HG03558 (cell line): ENCODE results near the gene NRXN3.

ENCODE experiments used
- ATAC-seq: cut with Tn5 transposase; IDR thresholded peaks from one replicate; pipeline ENCODE4 v1.9.1; 2021; ENCODE audit warnings: moderate number of reproducible peaks; ENCODE audit not compliant: unreplicated experiment; ENCODE audit errors: extremely low read depth

Gene NRXN3

GRCh38 chr14:78673845-78674244, 503.7 kb downstream of the NRXN3 start:
- ATAC-seq = no peak

- no peak for ATAC-seq
Measured at GRCh38 chr14:78674820-78675219, 504.6 kb downstream of the NRXN3 start.

GRCh38 chr14:78683206-78683605, 513.0 kb downstream of the NRXN3 start:
- ATAC-seq = no peak

- no peak for ATAC-seq
Measured at GRCh38 chr14:78683981-78684380, 513.8 kb downstream of the NRXN3 start.

GRCh38 chr14:78688503-78688902, 518.3 kb downstream of the NRXN3 start:
- no peak for ATAC-seq

GRCh38 chr14:78690836-78691235, 520.7 kb downstream of the NRXN3 start:
- no peak for ATAC-seq

- ATAC-seq = no peak
Measured at GRCh38 chr14:78697341-78697740, 527.2 kb downstream of the NRXN3 start.

GRCh38 chr14:78698991-78699390, 528.8 kb downstream of the NRXN3 start:
- no peak for ATAC-seq

GRCh38 chr14:78700236-78700635, 530.1 kb downstream of the NRXN3 start:
- ATAC-seq = no peak

GRCh38 chr14:78701246-78701645, 531.1 kb downstream of the NRXN3 start:
- ATAC-seq = no peak

GRCh38 chr14:78704965-78705364, 534.8 kb downstream of the NRXN3 start:
- ATAC-seq = no peak

GRCh38 chr14:78705989-78706388, 535.8 kb downstream of the NRXN3 start:
- ATAC-seq = no peak

- ATAC-seq = no peak
Measured at GRCh38 chr14:78709795-78710557, 539.8 kb downstream of the NRXN3 start.

- no peak for ATAC-seq
Measured at GRCh38 chr14:78710963-78711362, 540.8 kb downstream of the NRXN3 start.

- no peak for ATAC-seq
Measured at GRCh38 chr14:78713716-78714115, 543.5 kb downstream of the NRXN3 start.

GRCh38 chr14:78714711-78715110, 544.5 kb downstream of the NRXN3 start:
- ATAC-seq = no peak

- ATAC-seq = no peak
Measured at GRCh38 chr14:78721756-78722480, 551.7 kb downstream of the NRXN3 start.

- no peak for ATAC-seq
Measured at GRCh38 chr14:78725086-78725485, 554.9 kb downstream of the NRXN3 start.

GRCh38 chr14:78737116-78737515, 566.9 kb downstream of the NRXN3 start:
- no peak for ATAC-seq

GRCh38 chr14:78737601-78738000, 567.4 kb downstream of the NRXN3 start:
- ATAC-seq = no peak

GRCh38 chr14:78746086-78746595, 576.0 kb downstream of the NRXN3 start:
- ATAC-seq = no peak

GRCh38 chr14:78747813-78748212, 577.6 kb downstream of the NRXN3 start:
- no peak for ATAC-seq
